Spleen (tissue), 7 donors: ENCODE results near the gene GRXCR1.

ENCODE experiments used
- CTCF ChIP-seq, 11 experiments: fragments of 200-600 bp in 7 of 11; fragments of 450-650 bp in 4 of 11; sonication (generic) in 4 of 11; IDR thresholded peaks in 8 of 11; conservative IDR thresholded peaks in 3 of 11; 1 replicate in 7 of 11; 2 replicates in 4 of 11; pipeline versions ENCODE4 v1.4.0 to v1.8.0; 2016 to 2021; ENCODE audit warnings: antibody characterized with exemption in 11 of 11, inconsistent platforms in 4 of 11, mild to moderate bottlenecking in 1 of 11
- POLR2A ChIP-seq, 3 donors: fragments of 450-650 bp; IDR thresholded peaks; one replicate each; pipeline ENCODE4 v1.5.1; 2017; ENCODE audit warnings: antibody characterized with exemption in 3 of 3, mild to moderate bottlenecking in 1 of 3
- donor health status: DM: no; HTN: no; CAD: no; lungs with moderate emphysema.
- donor health status: DM: no; HTN: no; CAD: no.
- donor health status: DM: no; HTN: no; CAD: no.

- TF ChIP-seq CTCF (IDR thresholded peaks at IDR 0.05 in 8 of 11, conservative IDR thresholded peaks at IDR 0.05 in 3 of 11), result no peak
- TF ChIP-seq POLR2A (IDR thresholded peaks at IDR 0.05), result no peak
These were observed 178.6 kb downstream of the GRXCR1 start for GRCh38 chr4:43071069-43071468.
